T47D (cell line): ENCODE results near the gene AMBP.

Experiments
- DNase-seq, 2 experiments: peaks; one replicate each; pipeline versions ENCODE4 v3.0.0 to v3.0.0-alpha.2; 2011 to 2012; ENCODE audit warnings: low read depth in 1 of 2, low spot score in 1 of 2
- JUND ChIP-seq: IDR thresholded peaks from 2 replicates; pipeline ENCODE4 v1.6.1; 2012; ENCODE audit warnings: low read depth
- in situ Hi-C: cut with HindIII; loops from 2 replicates; pipeline ENCODE4 v1.10.0; 2016; ENCODE audit warnings: low sequenced_read_pairs, low pct_unique_long_range_greater_than_20kb

Gene AMBP

GRCh38 chr9:114070188-114071103 is 7.7 kb downstream of the AMBP start:
- in situ Hi-C loops = no loop called here
- no peak for DNase-seq
- TF ChIP-seq JUND = no peak

- DNase-seq = no peak
- TF ChIP-seq JUND = no peak
- in situ Hi-C loops = no loop called here
Observed at GRCh38 chr9:114069476-114070187, 8.5 kb downstream of the AMBP start.

GRCh38 chr9:114065304-114065703 is 12.8 kb downstream of the AMBP start:
- no peak for TF ChIP-seq JUND
- DNase-seq = no peak
- in situ Hi-C loops = no loop called here

GRCh38 chr9:114061830-114062474 is 16.1 kb downstream of the AMBP start:
- in situ Hi-C loops = no loop called here
- no peak for DNase-seq
- no peak for TF ChIP-seq JUND

- in situ Hi-C loops = no loop called here
- no peak for TF ChIP-seq JUND
- no peak for DNase-seq
Observed at GRCh38 chr9:114061292-114061691, 16.8 kb downstream of the AMBP start.

- in situ Hi-C loops = no loop called here
- TF ChIP-seq JUND = no peak
- DNase-seq = no peak
Observed at GRCh38 chr9:114060711-114061110, 17.4 kb downstream of the AMBP start.

- in situ Hi-C loops = no loop called here
- TF ChIP-seq JUND = no peak
- DNase-seq = no peak
Observed at GRCh38 chr9:114060070-114060469, 18.0 kb downstream of the AMBP start.

GRCh38 chr9:114059047-114059803 is 18.9 kb downstream of the AMBP start:
- no peak for DNase-seq
- in situ Hi-C loops = no loop called here
- no peak for TF ChIP-seq JUND

GRCh38 chr9:114058688-114059046 is 19.4 kb downstream of the AMBP start:
- no peak for TF ChIP-seq JUND
- in situ Hi-C loops = no loop called here
- DNase-seq = no peak

- in situ Hi-C loops = no loop called here
- no peak for DNase-seq
- no peak for TF ChIP-seq JUND
Observed at GRCh38 chr9:114057161-114057885, 20.8 kb downstream of the AMBP start.

GRCh38 chr9:114056527-114056926 is 21.6 kb downstream of the AMBP start:
- no peak for TF ChIP-seq JUND
- DNase-seq = no peak
- in situ Hi-C loops = no loop called here

GRCh38 chr9:114055894-114056293 is 22.2 kb downstream of the AMBP start:
- TF ChIP-seq JUND = no peak
- in situ Hi-C loops = no loop called here
- DNase-seq = no peak
